HepG2 (cell line): ENCODE data around the gene RPS8. TPM values are rescaled to one million over a fixed set of nuclear protein-coding genes. Genes with fewer than 3 reads are reported as not detected.

Experiments
- BORCS8-MEF2B ChIP-seq: sonication (generic); formaldehyde crosslinking; IDR thresholded peaks from 2 replicates; pipeline ENCODE4 v1.8.0; 2022; ENCODE audit warnings: mild to moderate bottlenecking, missing genetic modification reagents
- ELF1 ChIP-seq: sonication (generic); formaldehyde crosslinking; IDR thresholded peaks from 2 replicates; pipeline ENCODE4 v1.4.0; 2020; ENCODE audit warnings: missing genetic modification reagents
- MTA3 ChIP-seq: sonication (generic); formaldehyde crosslinking; IDR thresholded peaks from 2 replicates; pipeline ENCODE4 v1.4.0; 2020; ENCODE audit warnings: missing genetic modification reagents
- RNF2 ChIP-seq: fragments of 450-650 bp; conservative IDR thresholded peaks from 2 replicates; pipeline ENCODE4 v1.6.1; 2016; ENCODE audit warnings: low read depth
- SP1 ChIP-seq, 2 experiments: fragments of 450-650 bp in 1 of 2; sonication (generic) in 1 of 2; formaldehyde crosslinking in 1 of 2; IDR thresholded peaks; 2 replicates each; pipeline versions ENCODE4 v1.4.0 to v1.6.1; 2016 to 2020; ENCODE audit warnings: missing genetic modification reagents in 1 of 2
- SRY ChIP-seq: sonication (generic); formaldehyde crosslinking; IDR thresholded peaks from 2 replicates; pipeline ENCODE4 v1.8.0; 2022; ENCODE audit warnings: mild to moderate bottlenecking, missing genetic modification reagents
- STAT5B ChIP-seq: sonication (generic); formaldehyde crosslinking; IDR thresholded peaks from 2 replicates; pipeline ENCODE4 v1.4.0; 2020; ENCODE audit warnings: missing genetic modification reagents
- ZNF350 ChIP-seq: sonication (generic); formaldehyde crosslinking; IDR thresholded peaks from 2 replicates; pipeline ENCODE4 v1.4.0; 2020; ENCODE audit warnings: mild to moderate bottlenecking, low read depth, missing genetic modification reagents, borderline replicate concordance
- ZNF598 ChIP-seq: sonication (generic); formaldehyde crosslinking; IDR thresholded peaks from 2 replicates; pipeline ENCODE4 v1.5.1; 2020; ENCODE audit warnings: mild to moderate bottlenecking, missing genetic modification reagents, borderline replicate concordance
- polyA plus RNA-seq, 8 experiments: library from polyadenylated mRNA; depleted of rRNA in 3 of 8; stranded (reverse) in 7 of 8; unstranded in 1 of 8; fragments of >200 nt; fragmentation: Illumina TruSeq in 4 of 8; extraction: Trizol in 4 of 8; gene quantifications; 2 replicates each; pipeline versions ENCODE4 v1.2.1 to v1.2.3, GENCODE V29; 2011 to 2016; ENCODE audit warnings: low read depth in 4 of 8, missing spikeins in 1 of 8, mixed read lengths in 1 of 8; ENCODE audit not compliant: insufficient read depth in 1 of 8
- total RNA-seq, 5 experiments: library from RNA; depleted of rRNA; stranded (reverse); fragments of >200 nt; fragmentation: Illumina TruSeq; extraction: Trizol; gene quantifications; 2 replicates each; pipeline ENCODE4 v1.2.3, GENCODE V29; 2016; ENCODE audit warnings: low read depth in 1 of 5
- TF ChIP-seq, protein P1 (sequence below): sonication (generic); formaldehyde crosslinking; IDR thresholded peaks from 2 replicates; pipeline ENCODE4 v1.5.1; 2020; ENCODE audit warnings: missing genetic modification reagents, mild to moderate bottlenecking, borderline replicate concordance
- TF ChIP-seq, protein P2 (sequence below): sonication (generic); formaldehyde crosslinking; IDR thresholded peaks from 2 replicates; pipeline ENCODE4 v1.4.0; 2020; ENCODE audit warnings: missing genetic modification reagents
- TF ChIP-seq, protein P3 (sequence below): sonication (generic); formaldehyde crosslinking; conservative IDR thresholded peaks from 2 replicates; pipeline ENCODE4 v1.8.0; 2022; ENCODE audit warnings: mild to moderate bottlenecking, moderate library complexity, missing genetic modification reagents
- TF ChIP-seq, protein P4 (sequence below): sonication (generic); formaldehyde crosslinking; IDR thresholded peaks from 2 replicates; pipeline ENCODE4 v1.8.1; 2023; ENCODE audit warnings: mild to moderate bottlenecking, missing genetic modification reagents
- TF ChIP-seq, protein P5 (sequence below): IDR thresholded peaks from 2 replicates; pipeline ENCODE4 v1.6.1; 2016; ENCODE audit warnings: low read depth, control low read depth

The RPS8 gene
- total and polyA plus RNA-seq, 2 of the 13 experiments (the other 11 are each of a cell fraction or from before 2014, with no cell fraction given): 2,628 to 2,822 TPM

DNA sequence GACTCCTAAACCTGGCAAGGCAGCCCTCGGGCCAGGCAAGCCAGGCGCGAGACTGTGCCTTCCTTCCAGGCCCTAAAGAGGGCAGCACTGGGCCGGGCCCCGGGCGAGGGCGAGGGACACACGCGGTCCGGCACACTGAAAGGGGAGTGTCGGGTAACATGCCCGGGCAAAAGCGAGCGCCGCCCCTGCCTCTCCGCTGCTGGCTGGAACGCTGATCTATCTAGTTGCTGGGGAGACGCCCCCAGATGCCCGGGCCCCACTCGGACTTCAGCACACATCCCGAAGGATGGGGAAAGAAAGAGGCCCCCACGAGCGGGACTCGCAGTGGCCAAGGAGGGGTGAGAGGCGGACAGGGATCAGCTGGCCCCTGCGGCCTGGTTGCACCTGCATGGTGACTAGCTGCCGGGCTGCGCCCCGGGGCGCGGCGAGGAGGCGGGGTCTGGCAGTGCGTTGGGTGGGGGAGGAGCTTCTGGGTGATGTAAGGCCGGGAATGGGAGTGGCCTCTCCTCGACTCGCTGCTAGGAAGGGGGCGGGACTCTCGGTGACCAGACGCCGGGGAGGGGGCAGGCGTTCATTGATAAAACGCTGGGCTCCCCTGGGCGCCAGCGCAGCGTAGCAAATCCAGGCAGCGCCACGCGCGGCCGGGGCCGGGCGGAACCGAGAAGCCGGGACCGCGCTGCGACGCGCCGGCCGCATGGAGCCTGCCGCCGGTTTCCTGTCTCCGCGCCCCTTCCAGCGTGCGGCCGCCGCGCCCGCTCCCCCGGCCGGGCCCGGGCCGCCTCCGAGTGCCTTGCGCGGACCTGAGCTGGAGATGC is 24.6 kb downstream of the RPS8 start, which contains the start of gene PLK3 (continued):
- TF ChIP-seq, protein P1, sequence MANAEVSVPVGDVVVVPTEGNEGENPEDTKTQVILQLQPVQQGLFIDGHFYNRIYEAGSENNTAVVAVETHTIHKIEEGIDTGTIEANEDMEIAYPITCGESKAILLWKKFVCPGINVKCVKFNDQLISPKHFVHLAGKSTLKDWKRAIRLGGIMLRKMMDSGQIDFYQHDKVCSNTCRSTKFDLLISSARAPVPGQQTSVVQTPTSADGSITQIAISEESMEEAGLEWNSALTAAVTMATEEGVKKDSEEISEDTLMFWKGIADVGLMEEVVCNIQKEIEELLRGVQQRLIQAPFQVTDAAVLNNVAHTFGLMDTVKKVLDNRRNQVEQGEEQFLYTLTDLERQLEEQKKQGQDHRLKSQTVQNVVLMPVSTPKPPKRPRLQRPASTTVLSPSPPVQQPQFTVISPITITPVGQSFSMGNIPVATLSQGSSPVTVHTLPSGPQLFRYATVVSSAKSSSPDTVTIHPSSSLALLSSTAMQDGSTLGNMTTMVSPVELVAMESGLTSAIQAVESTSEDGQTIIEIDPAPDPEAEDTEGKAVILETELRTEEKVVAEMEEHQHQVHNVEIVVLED (CRISPR knock-in tag): peak; percentile 68; the same call in 1 of the 2 replicates
- TF ChIP-seq, protein P2, sequence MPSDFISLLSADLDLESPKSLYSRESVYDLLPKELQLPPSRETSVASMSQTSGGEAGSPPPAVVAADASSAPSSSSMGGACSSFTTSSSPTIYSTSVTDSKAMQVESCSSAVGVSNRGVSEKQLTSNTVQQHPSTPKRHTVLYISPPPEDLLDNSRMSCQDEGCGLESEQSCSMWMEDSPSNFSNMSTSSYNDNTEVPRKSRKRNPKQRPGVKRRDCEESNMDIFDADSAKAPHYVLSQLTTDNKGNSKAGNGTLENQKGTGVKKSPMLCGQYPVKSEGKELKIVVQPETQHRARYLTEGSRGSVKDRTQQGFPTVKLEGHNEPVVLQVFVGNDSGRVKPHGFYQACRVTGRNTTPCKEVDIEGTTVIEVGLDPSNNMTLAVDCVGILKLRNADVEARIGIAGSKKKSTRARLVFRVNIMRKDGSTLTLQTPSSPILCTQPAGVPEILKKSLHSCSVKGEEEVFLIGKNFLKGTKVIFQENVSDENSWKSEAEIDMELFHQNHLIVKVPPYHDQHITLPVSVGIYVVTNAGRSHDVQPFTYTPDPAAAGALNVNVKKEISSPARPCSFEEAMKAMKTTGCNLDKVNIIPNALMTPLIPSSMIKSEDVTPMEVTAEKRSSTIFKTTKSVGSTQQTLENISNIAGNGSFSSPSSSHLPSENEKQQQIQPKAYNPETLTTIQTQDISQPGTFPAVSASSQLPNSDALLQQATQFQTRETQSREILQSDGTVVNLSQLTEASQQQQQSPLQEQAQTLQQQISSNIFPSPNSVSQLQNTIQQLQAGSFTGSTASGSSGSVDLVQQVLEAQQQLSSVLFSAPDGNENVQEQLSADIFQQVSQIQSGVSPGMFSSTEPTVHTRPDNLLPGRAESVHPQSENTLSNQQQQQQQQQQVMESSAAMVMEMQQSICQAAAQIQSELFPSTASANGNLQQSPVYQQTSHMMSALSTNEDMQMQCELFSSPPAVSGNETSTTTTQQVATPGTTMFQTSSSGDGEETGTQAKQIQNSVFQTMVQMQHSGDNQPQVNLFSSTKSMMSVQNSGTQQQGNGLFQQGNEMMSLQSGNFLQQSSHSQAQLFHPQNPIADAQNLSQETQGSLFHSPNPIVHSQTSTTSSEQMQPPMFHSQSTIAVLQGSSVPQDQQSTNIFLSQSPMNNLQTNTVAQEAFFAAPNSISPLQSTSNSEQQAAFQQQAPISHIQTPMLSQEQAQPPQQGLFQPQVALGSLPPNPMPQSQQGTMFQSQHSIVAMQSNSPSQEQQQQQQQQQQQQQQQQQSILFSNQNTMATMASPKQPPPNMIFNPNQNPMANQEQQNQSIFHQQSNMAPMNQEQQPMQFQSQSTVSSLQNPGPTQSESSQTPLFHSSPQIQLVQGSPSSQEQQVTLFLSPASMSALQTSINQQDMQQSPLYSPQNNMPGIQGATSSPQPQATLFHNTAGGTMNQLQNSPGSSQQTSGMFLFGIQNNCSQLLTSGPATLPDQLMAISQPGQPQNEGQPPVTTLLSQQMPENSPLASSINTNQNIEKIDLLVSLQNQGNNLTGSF (CRISPR knock-in tag): no peak
- TF ChIP-seq ZNF350 (CRISPR knock-in tag): peak; percentile 91; the same call in 1 of the 2 replicates
- TF ChIP-seq ELF1 (CRISPR knock-in tag): peak; percentile 41
- TF ChIP-seq ZNF598: peak; percentile 75; the same call in 1 of the 2 replicates
- TF ChIP-seq SP1 (IDR thresholded peaks at IDR 0.05): no peak
- TF ChIP-seq SP1 (CRISPR knock-in tag; IDR thresholded peaks at IDR 0.05): peak; percentile 41
- no peak for TF ChIP-seq MTA3
- TF ChIP-seq, protein P3, sequence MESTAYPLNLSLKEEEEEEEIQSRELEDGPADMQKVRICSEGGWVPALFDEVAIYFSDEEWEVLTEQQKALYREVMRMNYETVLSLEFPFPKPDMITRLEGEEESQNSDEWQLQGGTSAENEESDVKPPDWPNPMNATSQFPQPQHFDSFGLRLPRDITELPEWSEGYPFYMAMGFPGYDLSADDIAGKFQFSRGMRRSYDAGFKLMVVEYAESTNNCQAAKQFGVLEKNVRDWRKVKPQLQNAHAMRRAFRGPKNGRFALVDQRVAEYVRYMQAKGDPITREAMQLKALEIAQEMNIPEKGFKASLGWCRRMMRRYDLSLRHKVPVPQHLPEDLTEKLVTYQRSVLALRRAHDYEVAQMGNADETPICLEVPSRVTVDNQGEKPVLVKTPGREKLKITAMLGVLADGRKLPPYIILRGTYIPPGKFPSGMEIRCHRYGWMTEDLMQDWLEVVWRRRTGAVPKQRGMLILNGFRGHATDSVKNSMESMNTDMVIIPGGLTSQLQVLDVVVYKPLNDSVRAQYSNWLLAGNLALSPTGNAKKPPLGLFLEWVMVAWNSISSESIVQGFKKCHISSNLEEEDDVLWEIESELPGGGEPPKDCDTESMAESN (CRISPR knock-in tag): peak; percentile 79
- TF ChIP-seq RNF2: peak; percentile 71; the same call in 1 of the 2 replicates
- peak; percentile 28; the same call in 1 of the 2 replicates for TF ChIP-seq BORCS8-MEF2B (CRISPR knock-in tag)
- TF ChIP-seq, protein P4, sequence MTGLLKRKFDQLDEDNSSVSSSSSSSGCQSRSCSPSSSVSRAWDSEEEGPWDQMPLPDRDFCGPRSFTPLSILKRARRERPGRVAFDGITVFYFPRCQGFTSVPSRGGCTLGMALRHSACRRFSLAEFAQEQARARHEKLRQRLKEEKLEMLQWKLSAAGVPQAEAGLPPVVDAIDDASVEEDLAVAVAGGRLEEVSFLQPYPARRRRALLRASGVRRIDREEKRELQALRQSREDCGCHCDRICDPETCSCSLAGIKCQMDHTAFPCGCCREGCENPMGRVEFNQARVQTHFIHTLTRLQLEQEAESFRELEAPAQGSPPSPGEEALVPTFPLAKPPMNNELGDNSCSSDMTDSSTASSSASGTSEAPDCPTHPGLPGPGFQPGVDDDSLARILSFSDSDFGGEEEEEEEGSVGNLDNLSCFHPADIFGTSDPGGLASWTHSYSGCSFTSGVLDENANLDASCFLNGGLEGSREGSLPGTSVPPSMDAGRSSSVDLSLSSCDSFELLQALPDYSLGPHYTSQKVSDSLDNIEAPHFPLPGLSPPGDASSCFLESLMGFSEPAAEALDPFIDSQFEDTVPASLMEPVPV (CRISPR knock-in tag): peak; percentile 64; the same call in 1 of the 2 replicates
- no peak for TF ChIP-seq STAT5B (CRISPR knock-in tag)
- TF ChIP-seq, protein P5, sequence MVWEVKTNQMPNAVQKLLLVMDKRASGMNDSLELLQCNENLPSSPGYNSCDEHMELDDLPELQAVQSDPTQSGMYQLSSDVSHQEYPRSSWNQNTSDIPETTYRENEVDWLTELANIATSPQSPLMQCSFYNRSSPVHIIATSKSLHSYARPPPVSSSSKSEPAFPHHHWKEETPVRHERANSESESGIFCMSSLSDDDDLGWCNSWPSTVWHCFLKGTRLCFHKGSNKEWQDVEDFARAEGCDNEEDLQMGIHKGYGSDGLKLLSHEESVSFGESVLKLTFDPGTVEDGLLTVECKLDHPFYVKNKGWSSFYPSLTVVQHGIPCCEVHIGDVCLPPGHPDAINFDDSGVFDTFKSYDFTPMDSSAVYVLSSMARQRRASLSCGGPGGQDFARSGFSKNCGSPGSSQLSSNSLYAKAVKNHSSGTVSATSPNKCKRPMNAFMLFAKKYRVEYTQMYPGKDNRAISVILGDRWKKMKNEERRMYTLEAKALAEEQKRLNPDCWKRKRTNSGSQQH: peak; percentile 48
- peak; percentile 62 for TF ChIP-seq SRY
